GM12801 (cell line): ENCODE results near the gene REC114.

Experiments
- TF ChIP-seq, protein P1 (sequence below): IDR thresholded peaks from one replicate; pipeline ENCODE4 v1.5.1; 2011; ENCODE audit warnings: control low read depth; ENCODE audit not compliant: insufficient read length; ENCODE audit errors: extremely low read depth

REC114 gene

DNA sequence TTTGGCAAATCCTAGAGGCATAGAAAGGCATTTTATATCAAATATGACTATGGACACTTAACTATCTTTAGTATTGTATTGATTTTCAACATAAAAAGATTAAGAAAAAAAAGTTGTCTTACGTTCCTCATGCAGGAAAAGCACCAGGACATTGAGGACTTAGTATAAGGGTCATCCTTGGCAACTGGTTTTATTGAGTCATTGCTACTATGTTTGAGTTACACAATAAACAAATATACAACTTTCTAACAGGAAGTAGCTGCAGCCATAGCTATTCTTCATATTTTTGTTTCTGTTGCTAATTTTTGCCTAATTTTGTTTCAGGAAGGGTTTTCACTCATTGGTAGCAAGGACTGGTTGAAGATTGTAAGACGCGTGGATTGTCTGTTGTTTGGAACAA is 97.2 kb downstream of the REC114 start:
- TF ChIP-seq, protein P1, sequence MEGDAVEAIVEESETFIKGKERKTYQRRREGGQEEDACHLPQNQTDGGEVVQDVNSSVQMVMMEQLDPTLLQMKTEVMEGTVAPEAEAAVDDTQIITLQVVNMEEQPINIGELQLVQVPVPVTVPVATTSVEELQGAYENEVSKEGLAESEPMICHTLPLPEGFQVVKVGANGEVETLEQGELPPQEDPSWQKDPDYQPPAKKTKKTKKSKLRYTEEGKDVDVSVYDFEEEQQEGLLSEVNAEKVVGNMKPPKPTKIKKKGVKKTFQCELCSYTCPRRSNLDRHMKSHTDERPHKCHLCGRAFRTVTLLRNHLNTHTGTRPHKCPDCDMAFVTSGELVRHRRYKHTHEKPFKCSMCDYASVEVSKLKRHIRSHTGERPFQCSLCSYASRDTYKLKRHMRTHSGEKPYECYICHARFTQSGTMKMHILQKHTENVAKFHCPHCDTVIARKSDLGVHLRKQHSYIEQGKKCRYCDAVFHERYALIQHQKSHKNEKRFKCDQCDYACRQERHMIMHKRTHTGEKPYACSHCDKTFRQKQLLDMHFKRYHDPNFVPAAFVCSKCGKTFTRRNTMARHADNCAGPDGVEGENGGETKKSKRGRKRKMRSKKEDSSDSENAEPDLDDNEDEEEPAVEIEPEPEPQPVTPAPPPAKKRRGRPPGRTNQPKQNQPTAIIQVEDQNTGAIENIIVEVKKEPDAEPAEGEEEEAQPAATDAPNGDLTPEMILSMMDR: no peak

DNA sequence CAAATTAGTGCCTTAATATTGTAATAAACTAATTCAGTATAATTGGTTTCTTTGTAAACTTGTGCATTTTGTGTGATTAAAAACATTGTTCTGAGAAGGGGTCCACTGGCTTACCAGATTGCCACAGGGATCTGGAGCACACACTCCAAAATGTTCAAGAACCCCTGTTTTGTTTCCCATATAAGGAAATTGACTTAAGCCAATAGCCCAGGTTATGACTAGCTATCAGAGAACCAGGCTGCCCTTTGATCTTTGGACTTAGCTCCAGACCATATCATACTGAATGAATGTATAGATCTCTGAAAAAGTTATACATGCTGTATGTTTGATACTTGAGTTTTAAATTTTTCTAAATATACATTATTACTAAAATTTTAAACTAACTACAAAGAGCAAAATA is 98.5 kb downstream of the REC114 start:
- TF ChIP-seq, protein P1: no peak

DNA sequence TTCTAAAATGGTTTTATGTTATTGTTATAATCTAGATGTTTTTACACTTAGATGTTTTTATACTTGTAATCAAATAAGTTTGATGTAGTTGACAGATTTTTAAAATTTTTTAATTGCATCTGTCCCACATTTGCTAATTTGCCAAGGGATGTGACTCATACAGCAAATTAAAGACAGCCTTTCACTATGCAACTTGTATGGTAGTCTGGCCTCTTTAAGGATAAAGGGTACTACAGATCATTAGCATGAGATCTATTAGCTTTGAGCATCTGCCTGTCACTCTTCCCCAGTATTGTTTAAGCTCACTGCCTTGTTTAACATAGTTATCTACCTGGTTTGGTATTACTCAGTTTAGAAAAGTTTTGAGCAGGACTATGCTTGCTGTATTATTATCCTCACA is 107.2 kb downstream of the REC114 start:
- TF ChIP-seq, protein P1: no peak

DNA sequence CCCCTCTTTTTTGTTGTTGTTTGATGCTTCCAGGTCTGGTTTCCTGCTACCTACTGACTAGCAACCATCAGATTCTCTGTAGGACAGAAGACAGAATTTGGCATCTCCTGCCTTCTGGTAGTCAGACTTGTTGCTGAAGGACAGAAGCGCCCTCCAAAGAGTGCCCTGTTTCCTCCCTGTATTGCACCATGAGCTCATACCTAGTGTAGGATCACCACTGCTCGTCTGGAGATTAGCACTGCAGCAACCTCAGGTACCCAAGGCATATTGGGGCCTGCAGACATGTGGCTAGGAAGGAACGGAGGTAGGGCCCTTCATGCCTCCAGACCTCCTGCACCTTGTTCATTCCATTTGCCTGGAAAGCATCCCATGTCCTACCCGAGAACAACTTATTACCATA is 112.1 kb downstream of the REC114 start:
- TF ChIP-seq, protein P1: no peak

DNA sequence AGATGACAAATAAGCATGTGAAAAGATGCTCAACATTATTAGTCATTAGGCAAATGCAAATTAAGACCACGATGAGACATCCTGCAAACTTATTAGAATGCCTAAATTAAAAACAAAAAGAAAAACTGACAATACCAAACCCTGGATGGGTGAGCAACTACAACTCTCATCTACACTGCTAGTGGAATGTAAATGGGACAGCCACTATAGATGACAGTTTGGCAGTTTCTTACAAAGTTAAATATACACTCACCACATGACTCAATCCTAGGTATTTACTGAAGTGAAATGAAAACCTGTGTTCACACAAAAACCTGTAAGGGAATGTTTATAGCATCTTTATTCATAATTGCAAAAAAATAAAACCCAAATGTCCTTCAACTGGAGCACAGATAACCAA is 115.6 kb downstream of the REC114 start:
- TF ChIP-seq, protein P1: no peak

DNA sequence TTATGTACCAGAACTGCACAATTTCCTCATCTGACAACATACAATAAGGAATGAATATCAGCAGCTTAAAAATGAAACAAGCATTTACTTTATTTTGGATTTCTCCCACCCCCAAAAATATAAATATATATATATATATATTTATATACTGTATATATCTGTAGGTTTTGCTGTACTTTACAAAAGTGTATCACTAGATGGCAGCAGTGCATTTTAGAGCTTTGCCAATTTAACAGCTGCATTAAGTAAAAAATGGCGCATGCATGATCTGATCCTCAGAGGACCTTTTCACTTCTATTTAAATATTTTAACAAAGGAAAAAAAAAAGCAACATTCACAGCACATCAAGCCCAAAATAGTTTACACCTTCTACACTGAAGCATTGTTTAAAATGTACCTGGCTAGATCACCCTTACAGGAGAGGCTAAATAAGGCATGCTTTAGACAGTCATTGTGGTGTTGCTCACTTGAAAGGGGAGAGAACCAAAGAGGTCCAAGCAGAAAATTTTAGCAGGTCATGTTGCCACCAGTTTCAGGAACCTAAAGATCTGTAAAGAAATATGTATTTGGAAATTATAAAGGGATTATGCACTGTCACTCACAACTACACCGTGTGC is 117.6 kb downstream of the REC114 start:
- TF ChIP-seq, protein P1: no peak

DNA sequence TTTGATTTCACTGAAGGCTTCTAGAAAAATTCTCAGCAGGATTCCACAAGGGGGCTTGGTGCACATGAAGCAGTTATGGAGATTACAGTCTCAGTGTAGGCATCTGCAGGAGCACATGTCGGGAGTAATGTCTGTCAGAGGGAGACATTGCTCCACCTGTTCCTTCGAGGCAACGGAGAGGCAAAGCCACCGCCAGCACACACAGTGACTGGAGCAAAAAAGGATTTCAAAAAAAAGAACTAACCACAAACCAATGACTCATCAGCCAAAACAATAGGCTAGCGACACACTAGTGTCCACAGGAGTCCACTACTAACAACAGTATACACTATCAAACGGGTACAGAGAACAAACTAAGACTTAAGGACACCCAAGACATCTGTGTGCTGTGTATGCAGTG is 121.3 kb downstream of the REC114 start:
- TF ChIP-seq, protein P1: no peak
